ENCODE results near the gene SLC6A19. TPM values are rescaled to one million over a fixed set of nuclear protein-coding genes. Genes with fewer than 3 reads are reported as not detected.

Gene SLC6A19
- total and polyA plus RNA-seq, 2 donors (not counting 1 experiment from before 2014, with no cell fraction given): not detected

- Histone ChIP-seq H3K79me2 (ENCODE audit: control insufficient read depth, insufficient read depth, low read length) (no peaks in the 10 kb centered on the region), H3K9ac (ENCODE audit: low read length) (no peak overlapping the region), H3K27me3 (replicated peaks in 1 of 4; ENCODE audit: control extremely low read depth in 1 of 4, control insufficient read depth in 3 of 4, insufficient read depth in 4 of 4, low read length in 3 of 4) (peaks cover 0 to 4% (median 2%) of the 10 kb centered on the region in 4 experiments), H3K4me3 (ENCODE audit: control extremely low read depth in 1 of 5, extremely low read depth in 1 of 5, insufficient read depth in 1 of 5, low read depth in 2 of 5, low read length in 4 of 5) (no peak overlapping the region), H2AFZ (ENCODE audit: insufficient read depth, low read depth, low read length, poor library complexity, severe bottlenecking) (no peak overlapping the region), H3K27ac (ENCODE audit: low read length in 2 of 2) (no peak overlapping the region), H3K4me1 (ENCODE audit: control insufficient read depth in 2 of 2, insufficient read depth in 2 of 2, low read length in 2 of 2) (no peaks in the 10 kb centered on the region), H3K36me3 (replicated peaks in 1 of 2; ENCODE audit: control extremely low read depth in 1 of 2, control insufficient read depth in 1 of 2, extremely low read depth in 1 of 2, insufficient read depth in 2 of 2, low read length in 1 of 2) (no peaks in the 10 kb centered on the region), H4K20me1 (ENCODE audit: control insufficient read depth, insufficient read depth, low read length, poor library complexity, severe bottlenecking) (no peaks in the 10 kb centered on the region), H3K9me3 (ENCODE audit: control extremely low read depth in 1 of 3, control insufficient read depth in 2 of 3, insufficient read depth in 1 of 3, low read length in 2 of 3) (no peaks in the 10 kb centered on the region), H3K4me2 (replicated peaks; ENCODE audit: low read depth, low read length, poor library complexity, severe bottlenecking) (no peak overlapping the region)
- ATAC-seq (ENCODE audit: low read depth) (no peak), DNase-seq (no peak)
- POLR2A ChIA-PET: no interaction called here
- CTCF ChIA-PET: no interaction called here
- TF ChIP-seq EZH2 (IDR thresholded peaks at IDR 0.05; ENCODE audit: borderline replicate concordance, insufficient read depth, low read depth, low read length, poor library complexity, severe bottlenecking) (no peak), CTCF (IDR thresholded peaks at IDR 0.05) (no peak)
- intact Hi-C loops (cut with micrococcal nuclease): no loop called here
- no peaks in the 10 kb centered on the region for H3K9me3 Mint-ChIP-seq (ENCODE audit: insufficient read depth)
- H3K27me3 Mint-ChIP-seq: peaks cover 7% of the 10 kb centered on the region
- H3K4me1 Mint-ChIP-seq: no peaks in the 10 kb centered on the region
- H3K27ac Mint-ChIP-seq: no peak overlapping the region
- WGBS (ENCODE audit: insufficient coverage): 83% methylated on average over 1 of the region's 1 CpG
- H3K4me3 Mint-ChIP-seq: no peak overlapping the region
Measured at GRCh38 chr5:1196562-1196961, 4.8 kb upstream of the SLC6A19 start.

GRCh38 chr5:1197876-1198666 is 3.3 kb upstream of the SLC6A19 start:
- no peaks in the 10 kb centered on the region for H4K20me1 ChIP-seq (ENCODE audit: control insufficient read depth, insufficient read depth, low read length, poor library complexity, severe bottlenecking)
- ChIA-PET POLR2A (no interaction called here), CTCF (no interaction called here)
- Mint-ChIP-seq H3K27me3 (peaks cover 7% of the 10 kb centered on the region), H3K27ac (no peak overlapping the region), H3K4me1 (no peaks in the 10 kb centered on the region), H3K4me3 (no peak overlapping the region), H3K9me3 (ENCODE audit: insufficient read depth) (no peaks in the 10 kb centered on the region)
- no peaks in the 10 kb centered on the region for H3K9me3 ChIP-seq (ENCODE audit: control extremely low read depth in 1 of 3, control insufficient read depth in 2 of 3, insufficient read depth in 1 of 3, low read length in 2 of 3)
- intact Hi-C loops (cut with micrococcal nuclease): no loop called here
- no peaks in the 10 kb centered on the region for H3K36me3 ChIP-seq (replicated peaks in 1 of 2; ENCODE audit: control extremely low read depth in 1 of 2, control insufficient read depth in 1 of 2, extremely low read depth in 1 of 2, insufficient read depth in 2 of 2, low read length in 1 of 2)
- no peak overlapping the region for H3K4me2 ChIP-seq (replicated peaks; ENCODE audit: low read depth, low read length, poor library complexity, severe bottlenecking)
- no peak overlapping the region for H2AFZ ChIP-seq (ENCODE audit: insufficient read depth, low read depth, low read length, poor library complexity, severe bottlenecking)
- DNase-seq (no peak), ATAC-seq (ENCODE audit: low read depth) (no peak)
- 84% methylated on average over 7 of the region's 7 CpGs for WGBS (ENCODE audit: insufficient coverage)
- no peaks in the 10 kb centered on the region for H3K79me2 ChIP-seq (ENCODE audit: control insufficient read depth, insufficient read depth, low read length)
- no peaks in the 10 kb centered on the region for H3K4me1 ChIP-seq (ENCODE audit: control insufficient read depth in 2 of 2, insufficient read depth in 2 of 2, low read length in 2 of 2)
- H3K27ac ChIP-seq (ENCODE audit: low read length in 2 of 2): no peak overlapping the region
- peaks cover 0 to 4% (median 2%) of the 10 kb centered on the region in 4 experiments for H3K27me3 ChIP-seq (replicated peaks in 1 of 4; ENCODE audit: control extremely low read depth in 1 of 4, control insufficient read depth in 3 of 4, insufficient read depth in 4 of 4, low read length in 3 of 4)
- H3K9ac ChIP-seq (ENCODE audit: low read length): no peak overlapping the region
- H3K4me3 ChIP-seq (ENCODE audit: control extremely low read depth in 1 of 5, extremely low read depth in 1 of 5, insufficient read depth in 1 of 5, low read depth in 2 of 5, low read length in 4 of 5): no peak overlapping the region
- TF ChIP-seq EZH2 (IDR thresholded peaks at IDR 0.05; ENCODE audit: borderline replicate concordance, insufficient read depth, low read depth, low read length, poor library complexity, severe bottlenecking) (no peak), CTCF (IDR thresholded peaks at IDR 0.05) (no peak)

Measured in B cell (primary cell).